Non-pigmented ciliary epithelial cell (primary cell): ENCODE data around the gene HDGF.
"Not testable (repeated sequence)": the region's sequence is repeated elsewhere in the genome, so short reads cannot be mapped to it uniquely, and the experiment has no call there.

Source experiments
- DNase-seq: peaks from one replicate; pipeline ENCODE4 v3.0.0-alpha.2; 2010; ENCODE audit warnings: low read depth

Gene HDGF

GRCh38 chr1:156767101-156767878 is 15.8 kb upstream of the HDGF start, which contains the start of gene PRCC:
Gene PRCC (plus strand): TSS chr1:156767535. CDS start chr1:156767772, 237 bp downstream.
- peak; percentile 100 for DNase-seq

- no peak for DNase-seq
Observed at GRCh38 chr1:156766298-156767100, 15.0 kb upstream of the HDGF start.

- no peak for DNase-seq
Observed at GRCh38 chr1:156765666-156766065, 14.2 kb upstream of the HDGF start.

GRCh38 chr1:156765136-156765535 is 13.7 kb upstream of the HDGF start:
- DNase-seq, result not testable (repeated sequence)

- DNase-seq, result no peak
Observed at GRCh38 chr1:156760796-156761104, 9.3 kb upstream of the HDGF start.

GRCh38 chr1:156760092-156760795 is 8.8 kb upstream of the HDGF start:
- DNase-seq, result no peak

GRCh38 chr1:156757572-156758253 is 6.2 kb upstream of the HDGF start:
- not testable (repeated sequence) for DNase-seq

GRCh38 chr1:156756355-156756754 is 4.9 kb upstream of the HDGF start:
- DNase-seq, result no peak

- DNase-seq, result no peak
Observed at GRCh38 chr1:156755527-156755950, 4.1 kb upstream of the HDGF start.

- no peak for DNase-seq
Observed at GRCh38 chr1:156754219-156754618, 2.7 kb upstream of the HDGF start.

GRCh38 chr1:156752843-156753482 is 1.5 kb upstream of the HDGF start:
- DNase-seq, result no peak

GRCh38 chr1:156751757-156752481 is 444 bp upstream of the HDGF start:
- peak; percentile 78 for DNase-seq

GRCh38 chr1:156750711-156751450 is 594 bp downstream of the HDGF start:
- DNase-seq, result no peak

GRCh38 chr1:156750191-156750672 is 1.2 kb downstream of the HDGF start:
- DNase-seq, result no peak

- DNase-seq, result no peak
Observed at GRCh38 chr1:156749419-156750118, 1.9 kb downstream of the HDGF start.

GRCh38 chr1:156748670-156749418 is 2.6 kb downstream of the HDGF start:
- no peak for DNase-seq

- DNase-seq, result no peak
Observed at GRCh38 chr1:156747742-156748669, 3.5 kb downstream of the HDGF start.
